Left renal pelvis (tissue), 4 donors: ENCODE results near the gene RABGGTA. TPM values are rescaled to one million over a fixed set of nuclear protein-coding genes. Genes with fewer than 3 reads are reported as not detected.
"Not testable (repeated sequence)": the region's sequence is repeated elsewhere in the genome, so short reads cannot be mapped to it uniquely, and the experiment has no call there.

Experiments
- DNase-seq, 4 donors: peaks; one replicate each; pipeline ENCODE4 v3.0.0-alpha.2; 2013; ENCODE audit warnings: low read depth in 4 of 4, low spot score in 3 of 4
- polyA plus RNA-seq, 4 donors: library from polyadenylated mRNA; unstranded; fragments of 120-200 nt; gene quantifications; one replicate each; pipeline ENCODE4 v1.2.1, GENCODE V29; 2013; ENCODE audit not compliant: insufficient read length in 4 of 4

The RABGGTA gene
- polyA plus RNA-seq, 4 donors: 19.4 to 28.6 (median 20.3) TPM

DNA sequence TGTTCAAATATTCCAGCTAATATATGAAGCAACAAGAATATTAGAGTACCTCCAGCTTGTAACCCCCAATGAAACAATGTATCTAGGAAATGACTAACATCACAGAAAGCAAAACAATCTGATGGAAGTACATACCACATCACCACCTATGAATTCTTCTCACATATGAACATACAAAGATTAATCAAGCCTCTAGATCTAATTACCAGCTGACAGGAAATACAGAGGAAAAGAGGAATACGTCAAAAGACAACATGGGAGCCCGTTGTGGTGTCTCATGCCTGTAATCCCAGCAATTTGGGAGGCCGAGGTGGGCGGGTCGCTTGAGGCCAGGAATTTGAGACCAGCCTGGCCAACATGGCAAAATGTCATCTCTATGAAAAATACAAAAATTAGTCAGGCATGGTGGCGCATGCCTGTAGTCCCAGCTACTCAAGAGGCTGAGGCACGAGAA lies 46.8 kb downstream of the RABGGTA start:
- no peak for DNase-seq

DNA sequence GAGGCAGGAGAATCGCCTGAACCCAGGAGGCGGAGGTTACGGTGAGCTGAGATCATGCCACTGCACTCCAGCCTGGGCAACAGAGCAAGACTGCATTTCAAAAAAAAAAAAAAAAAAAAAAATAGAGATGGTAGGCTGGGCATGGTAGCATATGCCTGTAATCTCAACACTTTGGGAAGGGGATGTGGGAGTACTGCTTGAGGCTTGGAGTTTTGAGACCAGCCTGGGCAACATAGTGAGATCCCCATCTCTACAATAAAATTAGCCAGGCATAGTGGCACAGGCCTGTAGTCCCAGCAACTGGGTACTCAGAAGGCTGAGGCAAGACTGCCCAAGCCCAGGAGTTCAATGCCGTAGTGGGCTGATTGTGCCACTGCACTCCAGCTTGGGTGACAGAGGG lies 48.4 kb downstream of the RABGGTA start:
- not testable (repeated sequence) for DNase-seq

DNA sequence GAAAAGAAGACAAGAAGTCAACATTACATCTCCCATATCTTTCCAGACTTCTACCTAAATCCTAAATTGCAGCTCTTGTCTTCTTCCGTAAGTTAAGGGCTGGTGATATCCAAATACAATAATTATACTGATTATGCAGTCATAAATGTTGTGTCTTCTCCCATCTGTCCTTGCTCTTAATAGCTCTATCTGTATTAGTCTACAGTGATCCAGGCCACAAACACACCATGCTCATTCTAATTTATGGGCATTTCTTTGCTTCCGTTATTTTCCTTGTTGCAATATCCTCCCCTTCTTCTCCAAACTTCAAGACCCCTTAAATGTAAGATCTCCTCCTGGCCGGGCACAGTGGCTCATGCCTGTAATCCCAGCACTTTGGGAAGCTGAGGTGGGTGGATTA lies 51.9 kb downstream of the RABGGTA start:
- no peak for DNase-seq

- no peak for DNase-seq
These were observed 52.3 kb downstream of the RABGGTA start for GRCh38 chr14:24219080-24219479.

GRCh38 chr14:24216876-24217275 lies 54.5 kb downstream of the RABGGTA start:
- not testable (repeated sequence) for DNase-seq

DNA sequence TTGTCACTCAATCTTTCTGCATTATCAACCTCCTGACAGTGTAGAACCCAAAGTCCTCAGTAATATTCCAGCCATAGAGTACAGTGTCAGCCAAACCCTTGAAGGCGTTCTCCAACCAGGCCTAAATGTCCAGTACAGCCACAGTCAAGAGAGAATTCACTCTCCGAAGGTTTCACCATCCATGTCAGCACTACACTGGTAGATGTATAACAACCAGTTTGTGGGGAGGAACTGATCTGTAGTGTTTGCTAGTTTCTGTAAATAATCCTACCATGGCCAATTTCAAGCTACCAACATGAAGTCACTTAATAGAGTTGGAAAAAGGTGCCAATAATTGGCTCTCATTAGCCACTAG lies 55.1 kb downstream of the RABGGTA start:
- no peak for DNase-seq

Other genes starting within 250 kb of the RABGGTA start
- gene CARMIL3, start 219.6 kb downstream of the RABGGTA start, polyA plus RNA-seq: 1 to 10 TPM; 1.2 to 2.0 (median 1.8) TPM
- gene CPNE6, start 200.0 kb downstream of the RABGGTA start, polyA plus RNA-seq: not detected
- gene PCK2, start 177.3 kb downstream of the RABGGTA start, polyA plus RNA-seq: 10 to 100 TPM in 3 of 4 donors, 1 to 10 TPM in 1; 7.7 to 31.0 (median 24.0) TPM
- gene DCAF11, start 156.8 kb downstream of the RABGGTA start, polyA plus RNA-seq: 10 to 100 TPM; 41.2 to 90.6 (median 73.0) TPM
- gene NRL, start 156.6 kb downstream of the RABGGTA start, polyA plus RNA-seq: 1 to 10 TPM in 3 of 4 donors, under 1 TPM in 1; 0.59 to 4.1 (median 2.1) TPM
- 1 to 10 TPM in 1 of 4 donors, under 1 TPM in 3; 0.55 to 1.6 (median 0.79) TPM for gene FITM1, start 140.9 kb downstream of the RABGGTA start, polyA plus RNA-seq
- 100 to 1,000 TPM; 131 to 226 (median 197) TPM for gene PSME1, start 135.4 kb downstream of the RABGGTA start, polyA plus RNA-seq
- 10 to 100 TPM in 3 of 4 donors, 1 to 10 TPM in 1; 9.7 to 21.4 (median 19.4) TPM for gene EMC9, start 130.0 kb downstream of the RABGGTA start, polyA plus RNA-seq
- 100 to 1,000 TPM; 134 to 185 (median 166) TPM for gene PSME2, start 125.0 kb downstream of the RABGGTA start, polyA plus RNA-seq
- gene RNF31, start 124.1 kb downstream of the RABGGTA start, polyA plus RNA-seq: 10 to 100 TPM; 44.8 to 59.8 (median 47.4) TPM
- gene IRF9, start 110.3 kb downstream of the RABGGTA start, polyA plus RNA-seq: 10 to 100 TPM; 46.1 to 68.1 (median 57.0) TPM
- 100 to 1,000 TPM in 1 of 4 donors, 10 to 100 TPM in 3; 28.0 to 100 (median 57.9) TPM for gene REC8, start 99.5 kb downstream of the RABGGTA start, polyA plus RNA-seq
- 10 to 100 TPM; 19.8 to 39.5 (median 31.0) TPM for gene IPO4, start 82.8 kb downstream of the RABGGTA start, polyA plus RNA-seq
- gene TM9SF1, start 76.2 kb downstream of the RABGGTA start, polyA plus RNA-seq: 10 to 100 TPM; 32.9 to 43.7 (median 35.4) TPM
- 10 to 100 TPM in 1 of 4 donors, 1 to 10 TPM in 3; 4.2 to 12.0 (median 5.6) TPM for gene TSSK4, start 65.9 kb downstream of the RABGGTA start, polyA plus RNA-seq
- 10 to 100 TPM; 27.8 to 58.4 (median 52.0) TPM for gene CHMP4A, start 58.1 kb downstream of the RABGGTA start, polyA plus RNA-seq
- gene MDP1, start 55.5 kb downstream of the RABGGTA start, polyA plus RNA-seq: 10 to 100 TPM in 3 of 4 donors, 1 to 10 TPM in 1; 8.3 to 16.9 (median 11.3) TPM
- 100 to 1,000 TPM; 189 to 230 (median 217) TPM for gene NEDD8, start 39.2 kb downstream of the RABGGTA start, polyA plus RNA-seq
- gene GMPR2, start 38.7 kb downstream of the RABGGTA start, polyA plus RNA-seq: 100 to 1,000 TPM in 3 of 4 donors, 10 to 100 TPM in 1; 65.6 to 124 (median 117) TPM
- 10 to 100 TPM; 57.3 to 62.1 (median 60.1) TPM for gene TINF2, start 29.0 kb downstream of the RABGGTA start, polyA plus RNA-seq
- 1 to 10 TPM; 1.6 to 6.6 (median 2.6) TPM for gene TGM1, start 8.4 kb downstream of the RABGGTA start, polyA plus RNA-seq
- gene DHRS1, start 28.2 kb upstream of the RABGGTA start, polyA plus RNA-seq: 10 to 100 TPM; 27.8 to 54.8 (median 43.2) TPM
- gene NOP9, start 28.3 kb upstream of the RABGGTA start, polyA plus RNA-seq: 10 to 100 TPM; 20.0 to 27.0 (median 25.4) TPM
- gene CIDEB, start 36.4 kb upstream of the RABGGTA start, polyA plus RNA-seq: 10 to 100 TPM; 20.2 to 28.4 (median 24.5) TPM
- 1 to 10 TPM; 1.7 to 4.4 (median 3.0) TPM for gene LTB4R2, start 38.5 kb upstream of the RABGGTA start, polyA plus RNA-seq
- gene LTB4R, start 39.9 kb upstream of the RABGGTA start, polyA plus RNA-seq: 1 to 10 TPM; 2.1 to 6.5 (median 4.9) TPM
- 10 to 100 TPM in 3 of 4 donors, 1 to 10 TPM in 1; 8.4 to 23.3 (median 20.0) TPM for gene ADCY4, start 63.5 kb upstream of the RABGGTA start, polyA plus RNA-seq
- gene RIPK3, start 68.4 kb upstream of the RABGGTA start, polyA plus RNA-seq: 1 to 10 TPM; 2.3 to 4.3 (median 3.8) TPM
- 100 to 1,000 TPM in 1 of 4 donors, 10 to 100 TPM in 3; 52.5 to 151 (median 78.2) TPM for gene NFATC4, start 96.6 kb upstream of the RABGGTA start, polyA plus RNA-seq
- gene NYNRIN, start 127.4 kb upstream of the RABGGTA start, polyA plus RNA-seq: 10 to 100 TPM; 46.0 to 95.5 (median 49.4) TPM
- gene CBLN3, start 158.1 kb upstream of the RABGGTA start, polyA plus RNA-seq: 1 to 10 TPM; 2.2 to 4.7 (median 2.6) TPM
- gene KHNYN, start 158.4 kb upstream of the RABGGTA start, polyA plus RNA-seq: 10 to 100 TPM; 35.8 to 50.0 (median 40.5) TPM
- gene SDR39U1, start 171.2 kb upstream of the RABGGTA start, polyA plus RNA-seq: 10 to 100 TPM; 37.9 to 82.1 (median 52.3) TPM
- under 1 TPM; 0.16 to 0.58 (median 0.34) TPM for gene CMA1, start 236.7 kb upstream of the RABGGTA start, polyA plus RNA-seq